ENCODE measurements around the gene SYTL1. TPM values are rescaled to one million over a fixed set of nuclear protein-coding genes. Genes with fewer than 3 reads are reported as not detected.

SYTL1 gene
- total and polyA plus RNA-seq, 9 of the 15 experiments (the other 6 are each of a cell fraction or from before 2014, with no cell fraction given), result 0.04 to 9.3 (median 1.7) TPM

DNA sequence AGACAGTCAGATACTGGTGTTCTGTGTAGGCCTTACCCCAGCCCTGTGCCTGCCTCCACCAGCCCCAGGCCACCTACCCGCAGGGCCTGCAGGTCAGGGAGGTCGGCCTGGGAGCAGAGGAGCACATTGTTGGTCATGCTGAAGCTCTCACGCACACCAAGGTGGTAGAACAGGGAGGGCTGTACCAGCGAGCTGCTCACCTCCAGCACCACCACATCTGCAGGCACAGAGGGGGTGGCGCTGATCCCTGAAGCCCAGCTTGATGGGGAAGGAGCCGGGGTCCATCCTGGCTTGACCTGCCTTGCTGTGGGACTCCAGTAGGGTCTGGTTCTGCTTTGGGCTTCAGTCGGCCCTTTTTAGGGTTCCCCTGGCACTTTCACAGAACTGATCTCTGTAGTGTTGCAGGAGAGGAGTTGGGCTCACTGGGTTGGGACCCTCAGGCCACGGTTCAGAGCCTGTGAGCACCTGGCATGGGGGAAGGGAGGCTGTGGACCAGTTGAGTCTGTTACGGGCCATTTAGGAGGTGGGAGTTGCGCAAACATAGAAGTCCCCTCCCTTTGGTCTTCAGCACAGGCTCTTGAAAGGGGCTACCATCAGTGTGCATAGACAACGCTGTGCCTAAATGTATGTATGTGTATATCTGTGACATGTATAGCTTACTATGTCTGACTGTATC, 23.0 kb downstream of the SYTL1 start:
- 66% methylated on average over 11 of the region's 11 CpGs for WGBS (ENCODE audit: insufficient coverage, low coverage, missing lambda C conversion rate)
- in situ Hi-C loops (cut with MboI), result no loop called here
- Histone ChIP-seq H4K20me1 (replicated peaks; ENCODE audit: control insufficient read depth, insufficient read depth, low read length) (no peaks in the 10 kb centered on the region; the same call in 1 of the 2 replicates), H3K27ac (ENCODE audit: extremely low read depth, low read depth, low read length) (peak overlapping the region; percentile 78), H3K79me2 (ENCODE audit: control insufficient read depth, insufficient read depth, low read length) (no peaks in the 10 kb centered on the region), H3K27me3 (ENCODE audit: control insufficient read depth in 2 of 2, insufficient read depth in 2 of 2, low read length in 2 of 2) (no peaks in the 10 kb centered on the region), H3K4me2 (ENCODE audit: insufficient read depth, low read length) (peak overlapping the region; percentile 84), H2AFZ (ENCODE audit: low read depth, low read length) (peak overlapping the region; percentile 77), H3K9me1 (ENCODE audit: control insufficient read depth, insufficient read depth, low read length) (no peaks in the 10 kb centered on the region), H3K36me3 (ENCODE audit: control insufficient read depth, insufficient read depth, low read length) (no peaks in the 10 kb centered on the region), H3K4me3 (peak overlapping the region; percentile 82), H3K4me1 (replicated peaks in 1 of 2; ENCODE audit: control insufficient read depth in 2 of 2, insufficient read depth in 2 of 2, low read length in 2 of 2) (peaks cover 22 to 64% of the 10 kb centered on the region in 2 experiments; a peak in 4 of 5 replicates), H3K9me3 (replicated peaks; ENCODE audit: control insufficient read depth, insufficient read depth, low read depth, low read length) (no peaks in the 10 kb centered on the region), H3K9ac (ENCODE audit: insufficient read depth in 1 of 2, low read depth in 2 of 2, low read length in 2 of 2) (peak overlapping the region; percentile 71 to 85)
- FAIRE-seq, result no peak
- POLR2A ChIA-PET, result interaction anchor here (0.5 to 3.3 kb wide), 16 partner anchors 8 to 1216 kb away, joined by 3 to 20 read pairs (median 4); partner anchors contain the start of genes CD164L2, FCN3 and SYTL1
- ATAC-seq, result no peak; the same call in 2 of the 3 replicates
- intact Hi-C loops (cut with micrococcal nuclease), result loop anchor here (10.0 kb wide), 1 partner anchor 170 kb away; no protein-coding TSS in a partner anchor
- CTCF ChIA-PET (ENCODE audit: low intra/inter-chr PET ratio), result no interaction called here
- no peak for DNase-seq (ENCODE audit: extremely low read depth in 1 of 4, low spot score in 3 of 4)
- TSS peak; percentile 73 for BruUV-seq (replicated peaks)
- TF ChIP-seq CEBPB (tag; IDR thresholded peaks at IDR 0.05), result peak; percentile 87
- no peak for TF ChIP-seq ADNP (tag; IDR thresholded peaks at IDR 0.05)
- no peak for TF ChIP-seq MEF2A (IDR thresholded peaks at IDR 0.05; ENCODE audit: control insufficient read depth, low read depth, low read length)
- peak; percentile 59; the same call in 1 of the 2 replicates for TF ChIP-seq NR2C1 (IDR thresholded peaks at IDR 0.05)
- no peak for TF ChIP-seq NR2C1 (tag; IDR thresholded peaks at IDR 0.05)
- no peak for TF ChIP-seq NR2C2 (CRISPR knock-in tag; IDR thresholded peaks at IDR 0.05)
- peak; percentile 69 for TF ChIP-seq NR2C2 (tag; IDR thresholded peaks at IDR 0.05)
- TF ChIP-seq RB1 (IDR thresholded peaks at IDR 0.05; ENCODE audit: low read depth), result no peak
- TF ChIP-seq, protein P1, sequence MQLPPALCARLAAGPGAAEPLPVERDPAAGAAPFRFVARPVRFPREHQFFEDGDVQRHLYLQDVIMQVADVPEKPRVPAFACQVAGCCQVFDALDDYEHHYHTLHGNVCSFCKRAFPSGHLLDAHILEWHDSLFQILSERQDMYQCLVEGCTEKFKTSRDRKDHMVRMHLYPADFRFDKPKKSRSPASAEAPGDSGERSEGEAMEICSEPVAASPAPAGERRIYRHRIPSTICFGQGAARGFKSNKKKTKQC (CRISPR knock-in tag; IDR thresholded peaks at IDR 0.05), result peak; percentile 43; the same call in 1 of the 2 replicates
- TF ChIP-seq RHOXF2B (CRISPR knock-in tag; conservative IDR thresholded peaks at IDR 0.05), result no peak
- TF ChIP-seq, protein P2, sequence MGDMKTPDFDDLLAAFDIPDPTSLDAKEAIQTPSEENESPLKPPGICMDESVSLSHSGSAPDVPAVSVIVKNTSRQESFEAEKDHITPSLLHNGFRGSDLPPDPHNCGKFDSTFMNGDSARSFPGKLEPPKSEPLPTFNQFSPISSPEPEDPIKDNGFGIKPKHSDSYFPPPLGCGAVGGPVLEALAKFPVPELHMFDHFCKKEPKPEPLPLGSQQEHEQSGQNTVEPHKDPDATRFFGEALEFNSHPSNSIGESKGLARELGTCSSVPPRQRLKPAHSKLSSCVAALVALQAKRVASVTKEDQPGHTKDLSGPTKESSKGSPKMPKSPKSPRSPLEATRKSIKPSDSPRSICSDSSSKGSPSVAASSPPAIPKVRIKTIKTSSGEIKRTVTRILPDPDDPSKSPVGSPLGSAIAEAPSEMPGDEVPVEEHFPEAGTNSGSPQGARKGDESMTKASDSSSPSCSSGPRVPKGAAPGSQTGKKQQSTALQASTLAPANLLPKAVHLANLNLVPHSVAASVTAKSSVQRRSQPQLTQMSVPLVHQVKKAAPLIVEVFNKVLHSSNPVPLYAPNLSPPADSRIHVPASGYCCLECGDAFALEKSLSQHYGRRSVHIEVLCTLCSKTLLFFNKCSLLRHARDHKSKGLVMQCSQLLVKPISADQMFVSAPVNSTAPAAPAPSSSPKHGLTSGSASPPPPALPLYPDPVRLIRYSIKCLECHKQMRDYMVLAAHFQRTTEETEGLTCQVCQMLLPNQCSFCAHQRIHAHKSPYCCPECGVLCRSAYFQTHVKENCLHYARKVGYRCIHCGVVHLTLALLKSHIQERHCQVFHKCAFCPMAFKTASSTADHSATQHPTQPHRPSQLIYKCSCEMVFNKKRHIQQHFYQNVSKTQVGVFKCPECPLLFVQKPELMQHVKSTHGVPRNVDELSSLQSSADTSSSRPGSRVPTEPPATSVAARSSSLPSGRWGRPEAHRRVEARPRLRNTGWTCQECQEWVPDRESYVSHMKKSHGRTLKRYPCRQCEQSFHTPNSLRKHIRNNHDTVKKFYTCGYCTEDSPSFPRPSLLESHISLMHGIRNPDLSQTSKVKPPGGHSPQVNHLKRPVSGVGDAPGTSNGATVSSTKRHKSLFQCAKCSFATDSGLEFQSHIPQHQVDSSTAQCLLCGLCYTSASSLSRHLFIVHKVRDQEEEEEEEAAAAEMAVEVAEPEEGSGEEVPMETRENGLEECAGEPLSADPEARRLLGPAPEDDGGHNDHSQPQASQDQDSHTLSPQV (IDR thresholded peaks at IDR 0.05), result no peak
- TF ChIP-seq, protein P3, sequence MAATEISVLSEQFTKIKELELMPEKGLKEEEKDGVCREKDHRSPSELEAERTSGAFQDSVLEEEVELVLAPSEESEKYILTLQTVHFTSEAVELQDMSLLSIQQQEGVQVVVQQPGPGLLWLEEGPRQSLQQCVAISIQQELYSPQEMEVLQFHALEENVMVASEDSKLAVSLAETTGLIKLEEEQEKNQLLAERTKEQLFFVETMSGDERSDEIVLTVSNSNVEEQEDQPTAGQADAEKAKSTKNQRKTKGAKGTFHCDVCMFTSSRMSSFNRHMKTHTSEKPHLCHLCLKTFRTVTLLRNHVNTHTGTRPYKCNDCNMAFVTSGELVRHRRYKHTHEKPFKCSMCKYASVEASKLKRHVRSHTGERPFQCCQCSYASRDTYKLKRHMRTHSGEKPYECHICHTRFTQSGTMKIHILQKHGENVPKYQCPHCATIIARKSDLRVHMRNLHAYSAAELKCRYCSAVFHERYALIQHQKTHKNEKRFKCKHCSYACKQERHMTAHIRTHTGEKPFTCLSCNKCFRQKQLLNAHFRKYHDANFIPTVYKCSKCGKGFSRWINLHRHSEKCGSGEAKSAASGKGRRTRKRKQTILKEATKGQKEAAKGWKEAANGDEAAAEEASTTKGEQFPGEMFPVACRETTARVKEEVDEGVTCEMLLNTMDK (IDR thresholded peaks at IDR 0.05; ENCODE audit: borderline replicate concordance, insufficient read depth, low read depth, low read length, poor library complexity, severe bottlenecking), result no peak
- TF ChIP-seq CEBPG (CRISPR knock-in tag; IDR thresholded peaks at IDR 0.05), result peak; percentile 15
- TF ChIP-seq CEBPG (tag; conservative IDR thresholded peaks at IDR 0.05 in 1 of 2, IDR thresholded peaks at IDR 0.05 in 1 of 2), result peak in 1 of 2 experiments; percentile 44; a peak in 1 of 4 replicates

Measured in K562 (cell line).